Measurements from ENCODE around the gene ZCCHC17.

Gene ZCCHC17

GRCh38 chr1:31389616-31390015 is 92.8 kb downstream of the ZCCHC17 start:
- Histone ChIP-seq H3K27me3 (ENCODE audit: insufficient read depth, poor library complexity, severe bottlenecking) (peaks cover 2% of the 10 kb centered on the region), H3K27ac (replicated peaks) (no peak overlapping the region), H3K4me3 (replicated peaks; ENCODE audit: insufficient read depth, low read length) (no peak overlapping the region)
- TF ChIP-seq SPI1 (IDR thresholded peaks at IDR 0.05; ENCODE audit: borderline replicate concordance, low read depth) (no peak), REST (IDR thresholded peaks at IDR 0.05; ENCODE audit: insufficient replicate concordance, low read depth) (no peak), CTCF (IDR thresholded peaks at IDR 0.05; ENCODE audit: insufficient read depth, low read length) (no peak), POLR2AphosphoS5 (IDR thresholded peaks at IDR 0.05; ENCODE audit: low read depth) (no peak), GABPA (IDR thresholded peaks at IDR 0.05; ENCODE audit: low read depth) (no peak)
- DNase-seq (ENCODE audit: low read depth in 1 of 2, low spot score in 1 of 2) = no peak

- TF ChIP-seq REST (IDR thresholded peaks at IDR 0.05; ENCODE audit: insufficient replicate concordance, low read depth) (no peak), CTCF (IDR thresholded peaks at IDR 0.05; ENCODE audit: insufficient read depth, low read length) (no peak), SPI1 (IDR thresholded peaks at IDR 0.05; ENCODE audit: borderline replicate concordance, low read depth) (no peak)
These were observed 93.2 kb downstream of the ZCCHC17 start for GRCh38 chr1:31390071-31390470.

GRCh38 chr1:31393463-31393862 is 96.6 kb downstream of the ZCCHC17 start:
- no peak overlapping the region for H3K4me3 ChIP-seq (replicated peaks; ENCODE audit: insufficient read depth, low read length)
- no peaks in the 10 kb centered on the region for H3K27me3 ChIP-seq (ENCODE audit: insufficient read depth, poor library complexity, severe bottlenecking)
- DNase-seq (ENCODE audit: low read depth in 1 of 2, low spot score in 1 of 2) = no peak
- TF ChIP-seq CTCF (IDR thresholded peaks at IDR 0.05; ENCODE audit: insufficient read depth, low read length) (no peak), REST (IDR thresholded peaks at IDR 0.05; ENCODE audit: insufficient replicate concordance, low read depth) (no peak), POLR2AphosphoS5 (IDR thresholded peaks at IDR 0.05; ENCODE audit: low read depth) (no peak), GABPA (IDR thresholded peaks at IDR 0.05; ENCODE audit: low read depth) (no peak), SPI1 (IDR thresholded peaks at IDR 0.05; ENCODE audit: borderline replicate concordance, low read depth) (no peak)
- no peak overlapping the region for H3K27ac ChIP-seq (replicated peaks)

More at GRCh38 chr1:31390071-31390470, 93.2 kb downstream of the ZCCHC17 start:
- Histone ChIP-seq H3K27ac (replicated peaks) (no peak overlapping the region), H3K27me3 (ENCODE audit: insufficient read depth, poor library complexity, severe bottlenecking) (peaks cover 2% of the 10 kb centered on the region), H3K4me3 (replicated peaks; ENCODE audit: insufficient read depth, low read length) (no peak overlapping the region)
- no peak for DNase-seq (ENCODE audit: low read depth in 1 of 2, low spot score in 1 of 2)

Measured in HL-60 (cell line).